ENCODE measurements around the gene TTC7B.

GRCh38 chr14:90617961-90618360 lies 198.3 kb downstream of the TTC7B start:
- TF ChIP-seq EZH2 (IDR thresholded peaks at IDR 0.05; ENCODE audit: insufficient read depth, poor library complexity, severe bottlenecking): no peak
- TF ChIP-seq EZH2phosphoT487 (IDR thresholded peaks at IDR 0.05; ENCODE audit: insufficient read depth, low read depth): no peak
